HG03139 (cell line): ENCODE data around the gene OR7G2.
"Not testable (repeated sequence)": the region's sequence is repeated elsewhere in the genome, so short reads cannot be mapped to it uniquely, and the experiment has no call there.

ENCODE experiments used
- ATAC-seq: cut with Tn5 transposase; IDR thresholded peaks from one replicate; pipeline ENCODE4 v1.9.1; 2021; ENCODE audit not compliant: unreplicated experiment

The OR7G2 gene

GRCh38 chr19:9075064-9075949, 32.0 kb downstream of the OR7G2 start:
- ATAC-seq = no peak

GRCh38 chr19:9073806-9074205, 33.5 kb downstream of the OR7G2 start:
- ATAC-seq = no peak

- ATAC-seq = not testable (repeated sequence)
Observed at GRCh38 chr19:9071720-9072119, 35.6 kb downstream of the OR7G2 start.

- no peak for ATAC-seq
Observed at GRCh38 chr19:9070066-9070465, 37.2 kb downstream of the OR7G2 start.

- ATAC-seq = no peak
Observed at GRCh38 chr19:9065457-9066014, 41.7 kb downstream of the OR7G2 start.

GRCh38 chr19:9061879-9062278, 45.4 kb downstream of the OR7G2 start:
- ATAC-seq = no peak

GRCh38 chr19:9060564-9061340, 46.5 kb downstream of the OR7G2 start:
- ATAC-seq = no peak

GRCh38 chr19:9058905-9059667, 48.2 kb downstream of the OR7G2 start:
- no peak for ATAC-seq

GRCh38 chr19:9057505-9058258, 49.6 kb downstream of the OR7G2 start:
- ATAC-seq = no peak

GRCh38 chr19:9056131-9056530, 51.1 kb downstream of the OR7G2 start:
- ATAC-seq = not testable (repeated sequence)

- ATAC-seq = no peak
Observed at GRCh38 chr19:9054765-9055164, 52.5 kb downstream of the OR7G2 start.

- ATAC-seq = no peak
Observed at GRCh38 chr19:9054207-9054606, 53.1 kb downstream of the OR7G2 start.

- not testable (repeated sequence) for ATAC-seq
Observed at GRCh38 chr19:9053674-9054073, 53.6 kb downstream of the OR7G2 start.

- ATAC-seq = no peak
Observed at GRCh38 chr19:9052894-9053293, 54.4 kb downstream of the OR7G2 start.
